ENCODE results near the gene USP36.
"Not testable (repeated sequence)": the region's sequence is repeated elsewhere in the genome, so short reads cannot be mapped to it uniquely, and the experiment has no call there.

Gene USP36

DNA sequence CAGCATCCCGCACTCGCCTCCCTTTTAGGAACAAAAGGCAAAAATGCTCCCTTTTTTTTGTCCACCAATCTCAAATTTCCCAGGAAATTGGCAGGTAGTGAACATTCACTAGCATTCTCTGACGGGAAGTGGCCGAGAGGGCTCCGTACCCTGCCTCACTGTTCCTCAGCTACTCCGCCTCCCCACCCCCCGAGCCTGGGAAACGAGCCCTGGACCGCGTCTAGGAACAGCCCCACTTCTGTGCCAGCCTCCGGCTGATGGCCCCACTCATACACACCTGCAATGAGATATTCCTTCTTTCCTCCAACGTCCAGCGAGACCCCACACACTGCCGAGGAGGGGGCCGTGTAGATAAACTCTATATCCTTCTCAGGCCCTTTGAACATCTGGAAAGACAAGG is 30.0 kb upstream of the USP36 start:
- DNase-seq, result no peak

DNA sequence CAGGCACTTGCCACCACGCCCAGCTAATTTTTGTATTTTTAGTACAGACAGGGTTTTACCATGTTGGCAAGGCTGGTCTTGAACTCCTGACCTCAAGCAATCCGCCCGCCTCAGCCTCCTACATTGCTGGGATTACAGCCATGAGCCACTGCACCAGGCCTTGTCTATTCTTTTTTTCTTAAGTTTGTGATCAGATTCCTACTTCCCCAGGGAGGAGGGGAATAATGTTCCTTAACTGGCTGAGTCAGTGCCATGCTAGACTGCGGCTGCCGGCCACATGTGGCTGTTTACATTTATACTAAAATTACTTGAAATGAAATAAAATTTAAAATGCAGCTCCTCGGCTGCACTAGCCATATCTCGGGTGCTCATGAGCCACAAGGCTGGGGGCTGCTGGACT is 27.8 kb upstream of the USP36 start:
- no peak for DNase-seq

DNA sequence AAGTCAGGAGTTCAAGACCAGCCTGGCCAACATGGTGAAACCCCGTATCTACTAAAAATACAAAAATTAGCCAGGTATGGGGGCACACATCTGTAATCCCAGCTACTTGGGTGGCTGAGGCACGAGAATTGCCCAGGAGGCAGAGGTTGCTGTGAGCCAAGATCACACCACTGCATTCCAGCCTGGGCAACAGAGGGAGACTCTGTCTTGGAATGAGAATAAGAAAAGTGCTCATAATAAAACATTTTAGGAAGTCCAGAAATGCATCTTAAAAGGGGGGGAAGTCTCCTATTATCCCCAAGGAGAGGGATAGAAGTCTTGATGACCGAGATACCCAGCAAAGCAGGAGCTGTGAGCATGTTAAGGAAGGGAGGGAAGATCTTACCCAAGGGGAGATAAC is 26.4 kb upstream of the USP36 start:
- DNase-seq, result not testable (repeated sequence)

DNA sequence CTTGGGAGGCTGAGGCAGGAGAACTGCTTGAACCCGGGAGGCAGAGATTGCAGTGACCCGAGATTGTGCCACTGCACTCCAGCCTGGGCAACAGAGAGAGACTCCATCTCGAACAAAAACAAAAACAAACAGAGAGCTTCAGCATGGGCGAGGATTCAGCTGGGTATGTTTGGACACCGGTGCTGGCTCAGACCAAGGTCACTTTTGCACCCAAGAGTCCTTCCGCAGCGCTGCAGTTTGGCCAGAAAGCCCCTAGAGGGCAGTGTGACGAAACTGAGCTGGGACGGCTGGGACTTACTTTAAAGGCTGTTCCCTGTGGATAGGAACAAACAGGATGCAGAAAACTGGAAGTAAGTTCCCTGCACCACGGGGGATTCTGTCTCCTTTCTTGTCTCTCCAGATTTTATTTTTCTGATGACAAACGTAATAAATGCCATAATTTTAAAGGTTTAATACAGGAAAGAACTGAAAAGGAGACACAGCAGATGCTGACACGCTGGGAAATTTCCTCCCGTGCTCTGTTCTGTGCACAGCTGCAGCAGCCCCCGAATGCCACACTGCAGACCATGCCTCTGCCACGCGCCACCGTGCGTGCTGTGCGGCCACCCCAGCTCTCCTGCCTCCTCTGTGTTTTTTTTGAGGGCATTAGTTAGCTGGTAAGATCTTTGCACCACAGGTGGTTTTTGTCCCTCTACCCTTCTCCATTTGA is 25.2 kb upstream of the USP36 start:
- peak; percentile 59 to 66 for DNase-seq

DNA sequence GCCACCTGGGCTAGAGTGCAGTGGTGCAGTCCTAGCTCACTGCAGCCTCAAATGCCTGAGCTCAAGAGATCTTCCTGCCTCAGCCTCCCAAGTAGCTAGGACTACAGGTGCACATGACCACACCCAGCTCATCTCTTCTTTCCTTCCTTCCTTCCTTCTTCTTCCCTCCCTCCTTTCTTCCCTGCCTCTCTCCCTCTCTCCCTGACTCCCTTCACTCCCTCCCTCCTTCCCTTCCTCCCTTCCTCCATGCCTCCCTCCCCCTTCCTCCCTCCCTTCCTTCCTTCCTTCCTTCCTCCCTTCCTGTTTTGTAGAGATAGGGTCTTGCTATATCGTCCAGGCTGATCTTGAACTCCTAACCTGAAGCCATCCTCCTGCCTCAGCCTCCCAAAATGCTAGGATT is 23.5 kb upstream of the USP36 start:
- DNase-seq, result no peak

DNA sequence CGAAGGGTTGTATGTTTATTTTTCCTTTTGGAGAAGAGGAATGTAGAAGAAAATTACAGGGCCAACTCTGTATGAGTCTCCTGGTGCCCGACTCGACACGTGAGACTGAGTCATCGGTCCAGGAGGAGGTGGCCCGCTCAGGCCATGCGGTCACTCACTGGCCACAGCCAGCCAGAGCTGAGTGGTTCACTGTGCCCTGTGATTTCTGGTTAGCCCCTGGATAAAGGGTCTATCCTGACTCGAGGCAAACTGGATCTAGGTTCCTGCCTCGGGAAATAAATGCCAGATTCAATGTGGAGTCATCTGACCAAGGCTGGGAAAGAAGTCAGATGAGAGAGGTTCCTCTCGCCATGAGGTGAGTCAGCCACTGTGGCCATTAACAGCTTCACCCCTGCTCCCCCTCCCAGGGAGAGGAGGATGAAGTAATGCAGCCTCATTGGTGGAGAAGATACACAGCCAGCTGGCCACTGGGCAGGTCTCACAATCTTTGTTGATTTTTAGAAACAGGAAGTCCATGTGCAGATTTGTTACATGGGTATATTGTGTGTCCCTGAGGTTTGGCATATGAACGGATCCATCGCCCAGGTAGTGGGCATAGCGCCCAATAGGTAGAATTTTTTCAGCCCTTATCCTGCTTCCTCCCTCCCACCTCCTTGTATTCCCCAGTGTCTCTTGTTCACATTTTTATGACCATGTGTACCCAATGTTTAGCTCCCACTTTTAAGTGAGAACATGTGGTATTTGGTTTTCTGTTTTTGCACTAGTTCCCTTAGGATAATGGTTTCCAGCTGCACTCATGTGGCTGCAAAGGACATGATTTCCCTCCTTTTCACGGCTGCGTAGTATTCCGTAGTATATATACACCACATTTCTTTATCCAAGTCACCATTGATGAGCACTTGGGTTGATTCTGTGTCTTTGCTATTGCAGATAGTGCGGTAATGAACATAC is 21.7 kb upstream of the USP36 start:
- DNase-seq, result peak in 1 of 2 donors; percentile 61

DNA sequence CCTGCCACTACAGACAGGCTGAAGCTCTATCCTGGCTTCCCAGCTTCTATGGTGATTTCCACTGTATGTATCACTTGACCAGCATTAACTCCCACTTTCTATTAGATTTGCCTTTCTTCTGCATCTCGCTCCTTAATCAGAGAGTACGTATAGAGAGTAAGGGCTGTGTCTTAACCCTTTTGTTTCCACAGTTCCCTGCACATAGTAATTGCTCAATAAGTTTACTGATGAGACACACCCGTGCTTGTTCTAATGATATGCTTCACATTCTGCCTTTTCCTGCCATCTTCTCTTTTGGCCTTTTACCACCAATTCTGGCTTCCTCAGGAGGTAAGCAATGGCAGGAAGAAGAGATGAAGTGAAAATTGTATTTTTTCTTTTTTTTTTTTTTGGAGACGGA is 20.6 kb upstream of the USP36 start:
- no peak for DNase-seq

DNA sequence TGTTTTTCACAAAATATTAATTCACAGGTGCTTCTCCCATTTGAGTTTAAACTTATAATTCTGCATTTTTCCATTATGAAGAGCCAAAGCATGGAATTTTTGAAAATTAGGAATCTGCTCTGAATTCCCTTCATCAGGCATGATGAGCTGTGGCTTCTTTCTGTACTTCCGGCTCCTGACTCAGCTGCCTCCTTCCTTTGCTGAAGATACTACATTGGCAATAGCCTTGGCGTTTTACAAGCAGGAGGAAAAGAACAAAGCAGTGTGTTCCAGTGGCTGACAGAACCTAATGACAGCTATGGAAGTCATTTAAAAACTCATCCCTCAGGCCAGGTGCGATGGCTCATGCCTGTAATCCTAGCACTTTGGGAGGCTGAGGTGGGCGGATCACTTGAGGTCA is 18.4 kb upstream of the USP36 start:
- DNase-seq, result no peak

DNA sequence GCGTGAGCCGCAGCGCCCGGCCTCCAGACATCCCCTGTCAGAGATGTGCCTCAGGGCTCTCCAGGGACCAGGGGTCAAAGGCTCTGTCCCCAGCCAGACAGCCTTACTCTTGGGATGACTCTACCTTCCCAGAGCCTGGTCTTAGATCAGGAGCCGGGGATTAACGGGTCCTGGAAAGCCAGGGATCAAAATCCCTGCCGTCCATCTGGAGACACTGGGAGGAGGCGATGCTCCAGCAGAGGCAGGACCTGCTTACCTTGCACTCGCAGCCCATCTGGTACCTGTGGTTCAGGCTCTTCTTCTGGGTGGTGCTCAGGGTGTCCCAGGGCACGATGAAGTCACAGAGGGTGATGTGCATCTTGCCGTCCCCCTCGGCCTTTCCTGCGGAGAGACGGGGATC is 16.7 kb upstream of the USP36 start:
- DNase-seq, result no peak

DNA sequence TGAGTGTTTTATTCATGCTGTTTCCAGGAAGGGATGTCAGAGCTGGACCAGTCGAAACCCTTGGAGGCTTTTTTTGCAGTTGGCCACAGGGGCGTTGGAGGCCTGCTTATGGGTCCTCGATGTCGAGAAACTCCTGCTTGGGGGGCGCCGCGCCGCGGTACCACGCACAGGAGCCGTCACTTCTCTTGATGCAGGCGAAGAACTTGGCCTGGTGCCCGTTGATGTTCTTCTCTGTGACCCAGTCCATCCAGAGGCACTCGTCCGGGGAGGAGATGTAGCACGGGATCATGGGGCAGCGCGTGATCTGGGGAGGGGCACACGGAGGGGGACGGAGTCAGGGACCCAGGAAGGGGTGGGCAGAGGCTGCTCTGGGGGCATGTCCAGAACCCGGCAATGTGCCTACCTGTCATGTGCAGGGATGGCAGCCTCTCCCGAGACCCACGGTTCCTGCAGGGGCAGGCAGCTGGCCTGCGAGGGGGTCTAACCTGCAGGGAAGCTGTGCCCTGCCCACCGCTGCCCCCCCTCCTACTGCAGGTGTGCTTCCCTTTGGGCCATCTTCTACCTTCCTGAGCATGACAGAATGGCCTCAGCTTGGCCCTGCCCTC is 15.0 kb upstream of the USP36 start:
- no peak for DNase-seq

DNA sequence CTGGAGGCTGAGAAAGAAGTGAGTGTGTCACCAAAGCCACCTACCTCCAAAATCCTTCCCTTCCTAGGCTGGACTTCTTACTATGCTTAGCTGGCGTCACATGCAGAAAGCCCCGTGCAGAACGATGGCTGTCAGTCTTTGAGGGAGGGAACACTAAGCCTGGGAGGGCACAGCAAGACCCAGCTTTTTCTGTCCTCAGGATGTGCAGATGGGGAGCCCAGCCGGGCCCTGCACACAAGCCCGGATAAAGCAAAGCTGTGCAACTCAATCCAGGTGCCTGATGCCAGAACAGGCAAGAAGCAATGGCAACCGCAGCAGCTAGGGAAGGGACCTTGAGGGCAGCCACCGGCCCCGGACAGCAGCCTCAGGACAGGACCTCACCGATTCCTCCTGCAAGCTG is 13.9 kb upstream of the USP36 start:
- no peak for DNase-seq

DNA sequence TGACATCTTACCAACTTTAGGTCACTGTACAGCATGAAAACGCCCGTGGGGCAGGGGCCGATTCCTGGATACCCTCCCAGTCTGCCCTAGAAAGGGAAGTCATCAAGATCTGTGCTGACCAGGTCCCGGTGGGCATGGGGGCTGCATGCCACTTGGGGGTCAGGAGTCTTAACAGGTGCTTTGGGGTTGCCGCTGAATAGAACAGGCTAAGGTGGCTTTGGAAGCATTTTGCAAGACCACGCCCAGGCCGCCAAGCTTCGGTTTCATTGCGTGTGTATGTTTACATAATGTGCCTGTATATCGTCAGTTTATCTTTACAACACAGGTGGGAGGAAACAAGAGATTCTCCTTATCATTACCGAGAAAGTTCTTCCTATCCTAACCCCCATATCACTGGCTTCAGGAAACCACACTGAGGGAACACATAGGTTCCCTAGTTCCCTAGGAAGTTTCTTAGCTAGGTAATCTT is 13.3 kb upstream of the USP36 start:
- DNase-seq, result no peak

DNA sequence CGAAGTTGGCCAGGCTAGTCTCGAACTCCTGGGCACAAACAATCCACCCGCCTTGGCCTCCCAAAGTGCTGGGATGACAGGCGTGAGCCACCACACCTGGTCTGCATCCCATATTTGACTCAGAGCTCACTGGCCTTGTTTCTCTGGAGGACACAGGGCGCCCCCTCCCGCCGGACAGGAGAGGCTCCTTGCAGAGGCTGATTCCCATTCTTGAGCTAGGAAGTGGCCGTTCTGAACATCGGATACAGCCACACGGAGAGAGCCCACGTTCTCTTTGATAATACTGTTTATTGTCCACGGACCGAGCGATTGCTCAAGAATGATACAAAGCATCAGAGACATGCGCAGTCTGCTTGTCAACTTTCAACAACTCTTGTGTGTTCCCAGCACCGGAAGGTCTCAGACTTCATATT is 12.1 kb upstream of the USP36 start:
- DNase-seq, result no peak

DNA sequence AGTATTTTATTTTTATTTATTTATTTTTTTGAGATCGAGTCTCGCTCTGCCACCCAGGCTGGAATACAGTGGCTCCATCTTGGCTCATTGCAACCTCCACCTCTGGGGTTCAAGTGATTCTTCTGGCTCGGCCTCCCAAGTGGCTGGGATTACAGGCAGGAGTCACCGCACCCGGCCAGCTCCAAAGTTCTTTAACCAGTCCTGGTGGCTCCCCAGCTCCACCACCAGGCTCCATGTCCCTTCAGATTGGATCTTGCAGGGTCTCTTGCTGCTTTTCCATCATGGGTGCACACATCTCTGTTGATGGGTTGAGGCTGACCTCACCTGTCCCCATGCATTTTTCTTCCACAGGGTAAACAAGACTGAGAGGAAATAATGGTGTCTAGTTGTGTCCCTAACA is 8.4 kb upstream of the USP36 start:
- no peak for DNase-seq

DNA sequence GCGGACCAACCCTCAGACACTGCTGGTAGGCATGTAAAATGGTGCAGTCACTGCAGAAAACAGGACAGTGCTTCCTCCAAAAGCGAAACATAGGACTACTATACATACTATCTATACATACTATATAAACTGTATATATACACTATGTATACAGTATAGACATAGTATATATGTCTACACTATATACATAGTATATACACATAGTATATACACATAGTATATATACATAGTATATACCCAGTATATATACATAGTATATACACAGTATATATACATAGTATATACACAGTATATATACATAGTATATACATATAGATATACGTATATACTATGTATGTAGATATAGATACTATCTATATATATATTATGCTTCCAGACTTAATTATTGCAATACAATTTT is 6.4 kb upstream of the USP36 start:
- DNase-seq, result no peak

DNA sequence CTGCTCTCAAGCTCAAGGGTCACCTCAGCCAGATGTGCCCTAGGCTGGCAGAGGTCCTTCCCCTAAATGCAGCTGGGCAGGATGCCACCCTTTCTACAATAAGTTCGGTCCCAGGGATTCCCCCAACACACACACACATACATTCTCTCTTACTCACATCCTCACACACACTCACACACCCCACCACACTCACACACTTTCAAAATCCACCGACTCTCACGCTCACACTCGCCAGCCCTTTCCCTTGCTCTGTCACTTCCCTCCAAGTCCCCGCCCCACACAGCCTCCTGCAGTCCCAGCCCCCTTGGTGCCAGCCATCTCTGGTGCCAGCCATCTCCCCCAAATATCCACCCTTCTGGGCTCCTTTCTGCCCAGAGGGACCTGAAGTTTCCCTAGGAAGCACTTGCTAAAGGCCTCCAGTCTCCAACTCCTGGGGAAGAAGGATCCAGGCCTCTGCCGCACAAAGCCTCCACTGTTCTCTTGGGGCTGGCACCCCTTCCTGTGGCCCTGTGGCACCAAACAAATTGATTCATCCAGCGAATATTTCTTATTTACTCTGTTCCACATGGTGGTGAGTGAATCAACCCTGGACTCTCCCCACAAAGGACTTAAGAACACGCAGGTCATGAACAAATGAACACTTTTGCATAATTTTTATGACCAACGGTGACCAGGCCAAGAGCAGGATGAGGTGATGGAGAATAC is 3.8 kb upstream of the USP36 start:
- peak in 1 of 2 donors; percentile 11 for DNase-seq

DNA sequence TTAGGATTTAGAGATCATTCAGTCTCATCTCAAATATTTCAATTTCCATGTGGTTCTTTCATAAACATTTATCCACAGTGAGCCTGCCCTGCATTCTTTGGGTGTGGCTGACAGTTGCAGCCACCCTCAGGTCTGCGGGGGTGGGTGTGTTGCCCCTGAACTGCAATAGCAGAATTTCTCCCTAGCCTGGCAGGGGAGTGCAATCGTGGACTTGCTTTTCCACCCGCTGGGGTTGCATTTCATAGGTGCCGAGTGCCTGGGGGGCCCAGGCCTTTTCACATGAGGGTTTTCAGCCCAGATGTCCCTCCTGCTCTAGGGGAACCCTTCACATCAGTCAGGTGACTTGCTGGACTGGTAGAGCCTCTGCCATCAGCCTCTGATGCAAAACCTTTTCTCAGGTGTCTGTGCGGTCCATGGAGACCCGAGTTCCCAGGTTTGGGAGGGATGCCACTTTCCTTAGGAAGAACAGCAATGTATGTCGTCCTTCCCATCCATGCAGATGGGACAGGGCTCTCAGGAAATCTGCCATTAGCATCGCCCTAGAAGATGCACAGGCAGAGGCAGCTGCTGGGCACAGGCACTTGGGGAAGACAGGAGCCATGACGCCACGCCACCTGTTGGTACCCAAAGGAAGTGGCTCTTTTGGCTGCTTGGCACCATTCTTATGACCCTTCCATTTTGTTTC is 2.4 kb upstream of the USP36 start:
- DNase-seq, result peak; percentile 66 to 74

DNA sequence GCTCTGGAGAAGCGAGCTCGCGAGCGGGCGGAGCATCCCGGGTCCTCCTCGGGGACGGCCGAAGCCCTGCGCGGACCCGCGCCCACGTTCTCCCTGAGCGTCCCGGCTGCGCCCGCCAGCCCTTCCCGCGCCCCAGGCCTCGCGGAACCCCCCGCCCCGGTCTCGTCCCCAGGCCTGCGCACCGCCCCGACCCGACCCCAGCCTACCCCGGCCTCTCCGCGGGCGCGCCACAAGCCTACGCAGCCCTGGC is 159 bp downstream of the USP36 start:
- no peak for DNase-seq

DNA sequence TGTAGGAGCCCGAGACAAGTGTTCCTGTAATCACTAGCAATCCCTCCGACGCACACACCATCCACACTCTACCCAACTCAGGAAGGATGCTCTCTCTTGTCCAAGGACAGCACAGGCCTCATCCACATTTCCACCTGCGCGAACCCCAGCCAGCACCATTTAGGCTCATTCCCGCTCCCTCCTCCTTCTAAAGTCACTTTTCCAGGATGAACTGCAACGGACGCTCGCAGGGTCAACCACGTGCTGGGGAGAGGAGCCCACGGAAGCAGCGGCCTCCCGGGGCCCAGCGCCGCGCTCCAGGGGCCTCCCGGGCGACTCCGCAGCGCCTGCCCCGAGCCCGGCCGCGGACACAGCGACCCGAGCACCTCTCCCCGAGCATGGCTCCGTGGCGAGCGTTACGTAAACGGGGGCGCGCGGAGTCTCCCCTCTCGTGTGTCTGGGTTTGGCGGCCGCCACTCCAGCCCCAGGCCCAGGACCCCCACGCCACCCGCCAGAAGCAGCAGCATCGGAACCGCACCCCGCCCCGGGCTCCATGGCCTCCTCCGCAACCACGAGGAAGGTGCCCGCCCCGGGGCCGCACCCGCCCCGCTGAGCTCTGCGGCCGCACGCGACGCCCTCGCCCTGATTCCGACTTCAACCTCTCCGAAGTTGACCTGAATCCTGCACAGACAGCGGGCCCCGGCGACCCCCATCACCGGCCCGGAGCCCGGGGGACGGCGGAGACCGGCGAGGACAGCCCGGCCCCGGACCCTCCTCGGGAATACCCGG is 668 bp downstream of the USP36 start:
- DNase-seq, result peak; percentile 27 to 59

DNA sequence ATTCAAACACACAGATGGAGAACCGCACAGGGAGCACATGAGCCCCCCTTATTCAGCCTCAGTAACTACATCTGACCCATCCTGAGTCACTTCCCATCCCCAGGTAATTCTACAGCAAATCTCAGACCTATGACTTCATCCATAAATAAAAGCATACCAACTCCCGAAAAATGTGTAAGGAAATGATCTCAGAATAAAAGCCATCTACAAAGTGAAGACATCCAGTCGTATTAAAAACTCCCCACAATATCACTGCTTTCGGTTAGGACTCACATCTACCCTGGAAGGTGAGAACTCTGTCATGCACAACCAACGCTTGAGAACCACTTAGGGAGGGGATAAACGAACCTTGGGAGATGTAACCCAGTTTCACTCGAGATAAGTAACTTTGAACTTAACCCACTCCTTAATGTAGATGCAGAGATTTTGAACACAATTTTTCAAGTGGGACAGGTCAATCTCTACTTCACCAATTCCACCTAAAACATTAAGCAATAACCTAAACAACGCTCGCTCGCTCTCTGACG is 1.3 kb downstream of the USP36 start:
- peak in 1 of 2 donors; percentile 53 for DNase-seq

DNA sequence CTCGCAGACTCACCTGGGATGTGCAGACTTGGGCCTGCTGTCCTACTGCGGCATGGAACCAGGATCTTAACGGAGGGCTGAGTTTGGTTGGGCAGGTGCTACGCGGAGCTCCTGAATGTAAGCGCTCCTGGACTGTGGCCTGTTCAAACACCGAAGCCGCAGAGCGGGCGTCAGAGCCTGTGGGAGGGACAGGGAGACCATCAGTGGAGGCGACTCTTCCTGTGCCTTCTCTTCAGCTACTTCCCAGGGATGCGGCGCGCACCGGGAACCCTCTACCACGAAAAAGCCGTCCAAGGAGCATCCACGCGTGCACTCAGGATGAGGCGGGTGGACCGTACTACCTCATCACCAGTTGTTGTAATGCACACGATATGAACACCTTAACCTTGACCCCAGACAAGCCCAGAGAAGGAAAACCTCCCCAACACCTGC is 2.0 kb downstream of the USP36 start:
- no peak for DNase-seq

Data from CD4-positive, alpha-beta T cell treated with Interferon alpha-2 for 1 hour (primary cell).